Stimulated activated CD4-positive, alpha-beta T cell treated with anti-CD3 and anti-CD28 coated beads, Interleukin-1b, Interleukin-23, amount 100 ng/mL, for 4 hours (primary cell): ENCODE data around the gene PRPF6.

ENCODE experiments used
- DNase-seq, 2 donors: peaks; one replicate each; pipeline ENCODE4 v3.0.0-alpha.2; 2020; ENCODE audit warnings: low read depth in 2 of 2

Gene PRPF6

DNA sequence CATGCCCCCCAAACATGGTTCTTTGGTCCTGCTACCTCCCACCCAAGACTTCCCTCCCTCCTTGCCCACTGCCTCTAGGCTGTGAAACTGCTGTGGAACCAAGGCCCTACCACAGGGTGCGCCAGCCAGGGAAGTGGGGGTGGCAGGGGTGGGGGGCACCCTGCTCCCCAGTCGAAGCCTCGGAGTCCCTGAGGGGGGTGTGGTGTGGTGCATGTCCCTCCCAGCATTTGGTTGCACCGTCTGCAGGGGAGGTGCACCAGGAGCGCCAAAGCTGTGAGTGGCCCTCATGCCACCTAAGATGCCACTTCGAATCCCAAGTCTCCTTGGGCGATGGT lies 96.6 kb downstream of the PRPF6 start:
- no peak for DNase-seq

DNA sequence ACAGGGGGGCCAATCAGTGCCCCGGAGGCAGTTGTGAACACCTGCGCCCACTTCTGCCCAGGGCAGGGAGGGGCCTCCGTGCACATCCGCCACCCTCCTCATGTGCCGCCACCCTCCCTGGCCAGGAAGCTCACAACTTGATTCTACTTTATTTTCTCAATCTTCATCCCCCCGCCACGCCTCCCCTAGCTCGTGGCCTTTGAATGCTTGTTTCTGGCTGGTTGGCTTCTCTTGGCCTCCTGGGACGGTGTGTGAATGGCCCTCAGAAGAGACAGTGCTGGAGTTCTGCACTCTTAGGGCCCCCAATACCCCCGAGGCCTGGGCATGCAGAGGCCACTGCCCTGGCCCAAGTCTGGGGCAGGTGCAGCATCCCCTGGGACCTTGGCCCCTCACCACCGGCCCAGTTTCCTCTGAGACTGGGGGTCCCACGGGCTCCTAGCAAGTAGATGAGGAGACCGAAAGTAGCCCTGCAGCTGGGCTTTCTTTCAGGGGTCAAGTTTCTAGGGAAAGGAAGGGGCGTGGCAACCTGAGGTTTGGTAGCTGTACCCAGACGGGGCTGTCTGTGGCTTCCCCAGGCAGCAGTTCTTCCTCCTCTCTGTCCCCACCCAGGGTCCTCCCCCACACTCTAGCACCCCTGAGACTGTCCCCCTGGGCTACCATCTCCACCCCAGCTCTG lies 97.1 kb downstream of the PRPF6 start:
- DNase-seq: peak in 1 of 2 donors; percentile 29

- no peak for DNase-seq
Measured at GRCh38 chr20:64078934-64079272, 98.0 kb downstream of the PRPF6 start.

- DNase-seq: peak; percentile 47 to 65
Measured at GRCh38 chr20:64079273-64080012, 98.5 kb downstream of the PRPF6 start, which contains the start of gene RGS19. RGS19 (minus strand) TSS chr20:64079518; CDS start chr20:64076886, 2,632 bp downstream.

- DNase-seq: peak in 1 of 2 donors; percentile 28
Measured at GRCh38 chr20:64080013-64080812, 99.3 kb downstream of the PRPF6 start, which contains the start of gene OPRL1. OPRL1 (plus strand) TSS chr20:64080082; CDS start chr20:64092721, 12,639 bp downstream.

GRCh38 chr20:64080813-64081623 lies 100.1 kb downstream of the PRPF6 start:
- no peak for DNase-seq

DNA sequence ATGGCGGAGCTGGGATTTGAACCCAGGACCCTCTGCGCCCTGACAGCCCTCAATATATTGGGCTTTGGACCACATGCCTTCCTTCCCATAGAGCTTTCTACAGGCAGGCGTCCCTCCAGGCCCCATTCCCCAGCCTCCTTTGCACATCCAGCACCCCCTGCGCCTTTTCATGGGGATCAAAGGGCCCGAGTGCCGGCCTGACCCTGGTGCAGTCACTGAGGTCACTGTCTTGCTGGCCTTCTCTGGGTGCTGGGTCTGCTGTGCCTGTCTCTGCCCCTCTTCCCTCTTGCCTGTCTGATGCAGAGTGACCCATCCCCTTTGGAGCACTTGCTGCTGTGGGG lies 100.7 kb downstream of the PRPF6 start:
- DNase-seq: no peak

DNA sequence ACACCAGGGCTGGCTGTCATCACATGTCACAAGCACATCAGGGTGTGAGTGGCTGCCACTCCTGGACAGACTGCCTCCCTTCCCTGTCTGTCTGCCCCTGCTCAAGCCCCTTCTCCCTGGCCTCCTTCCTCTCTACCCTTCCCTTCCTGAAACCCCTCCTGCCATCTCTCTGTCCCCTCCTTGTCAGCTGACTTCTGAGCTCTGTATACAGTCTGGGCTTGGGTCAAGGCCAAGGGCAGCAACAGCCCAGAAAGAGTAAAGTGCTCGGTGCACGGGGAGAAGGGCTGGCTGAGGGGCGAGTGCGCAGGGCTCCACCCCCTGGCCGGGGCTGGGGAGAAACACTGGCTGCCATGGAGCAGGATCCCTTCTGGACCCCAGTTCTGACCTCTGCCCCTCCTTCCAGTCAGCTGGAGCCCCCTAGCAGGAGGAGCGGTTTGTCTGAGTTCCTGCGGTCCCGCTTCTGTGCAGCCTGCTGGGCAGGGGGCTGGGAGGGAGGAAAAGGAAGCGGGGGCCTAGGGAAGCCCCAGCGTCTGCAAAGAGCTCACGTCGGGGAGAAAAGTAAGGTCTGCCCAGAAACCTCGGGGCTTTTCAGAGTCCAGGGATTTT lies 101.3 kb downstream of the PRPF6 start:
- DNase-seq: no peak
